GM12878 (cell line): ENCODE results near the gene ARHGAP26. TPM values are rescaled to one million over a fixed set of nuclear protein-coding genes. Genes with fewer than 3 reads are reported as not detected.

Source experiments
- ATF7 ChIP-seq: fragments of 450-650 bp; IDR thresholded peaks from 2 replicates; pipeline ENCODE4 v1.6.1; 2016; ENCODE audit warnings: low read depth, mild to moderate bottlenecking
- BCL11A ChIP-seq: IDR thresholded peaks from 2 replicates; pipeline ENCODE4 v1.6.1; 2011; ENCODE audit warnings: low read depth, low read length
- HCFC1 ChIP-seq: fragments of 150-350 bp; IDR thresholded peaks from 2 replicates; pipeline ENCODE4 v1.6.1; 2014; ENCODE audit warnings: low read length
- HDGF ChIP-seq: fragments of 450-650 bp; IDR thresholded peaks from 2 replicates; pipeline ENCODE4 v1.6.1; 2016; ENCODE audit warnings: antibody characterized with exemption
- IKZF2 ChIP-seq, 2 experiments: fragments of 450-650 bp; IDR thresholded peaks; 2 replicates each; pipeline ENCODE4 v1.6.1; 2017; ENCODE audit warnings: mild to moderate bottlenecking in 2 of 2, moderate library complexity in 2 of 2
- JUND ChIP-seq: IDR thresholded peaks from 2 replicates; pipeline ENCODE4 v1.6.1; 2012; ENCODE audit warnings: low read depth, mild to moderate bottlenecking, low read length, improper control_type of control experiment, moderate library complexity
- RCOR1 ChIP-seq: conservative IDR thresholded peaks from 2 replicates; pipeline ENCODE4 v1.6.1; 2012; ENCODE audit warnings: low read depth, low read length, improper control_type of control experiment
- TCF7 ChIP-seq: IDR thresholded peaks from 2 replicates; pipeline ENCODE4 v1.6.1; 2014; ENCODE audit warnings: antibody characterized with exemption, borderline replicate concordance
- ZNF622 ChIP-seq: fragments of 450-650 bp; IDR thresholded peaks from 2 replicates; pipeline ENCODE4 v1.6.1; 2017; ENCODE audit warnings: mild to moderate bottlenecking, inconsistent platforms
- polyA plus RNA-seq, 11 experiments: library from polyadenylated mRNA; depleted of rRNA in 4 of 11; unstranded in 6 of 11; stranded (reverse) in 5 of 11; fragments of >200 nt; fragmentation: Nextera tagmentation in 4 of 11; fragmentation: Illumina TruSeq in 1 of 11; extraction: Ambion mirVana in 4 of 11; extraction: Trizol in 1 of 11; gene quantifications; 1 replicate in 1 of 11; 2 replicates in 10 of 11; pipeline versions ENCODE4 v1.2.1 to v1.2.3, GENCODE V29; 2011 to 2016; ENCODE audit warnings: inconsistent platforms in 2 of 11, missing spikeins in 2 of 11, low read depth in 1 of 11
- total RNA-seq, 4 experiments: library from RNA; depleted of rRNA in 3 of 4; stranded (reverse); fragments of >200 nt in 3 of 4; fragmentation: Illumina TruSeq in 1 of 4; extraction: Trizol in 1 of 4; gene quantifications; 2 replicates each; pipeline versions ENCODE4 v1.2.1 to v1.2.3, GENCODE V29; 2013 to 2021
- TF ChIP-seq, protein P1 (sequence below): fragments of 450-650 bp; conservative IDR thresholded peaks from 2 replicates; pipeline ENCODE4 v1.6.1; 2017; ENCODE audit warnings: mild to moderate bottlenecking, moderate library complexity
- TF ChIP-seq, protein P2 (sequence below): fragments of 450-650 bp; IDR thresholded peaks from 2 replicates; pipeline ENCODE4 v1.6.1; 2017; ENCODE audit warnings: mild to moderate bottlenecking, low read depth, inconsistent platforms; ENCODE audit not compliant: poor library complexity, severe bottlenecking
- TF ChIP-seq, protein P3 (sequence below): fragments of 450-650 bp; IDR thresholded peaks from 2 replicates; pipeline ENCODE4 v1.6.1; 2016; ENCODE audit warnings: mild to moderate bottlenecking

Gene ARHGAP26
- total and polyA plus RNA-seq, 10 of the 15 experiments (the other 5 are each of a cell fraction or from before 2014, with no cell fraction given): 9.4 to 41.5 (median 19.3) TPM

DNA sequence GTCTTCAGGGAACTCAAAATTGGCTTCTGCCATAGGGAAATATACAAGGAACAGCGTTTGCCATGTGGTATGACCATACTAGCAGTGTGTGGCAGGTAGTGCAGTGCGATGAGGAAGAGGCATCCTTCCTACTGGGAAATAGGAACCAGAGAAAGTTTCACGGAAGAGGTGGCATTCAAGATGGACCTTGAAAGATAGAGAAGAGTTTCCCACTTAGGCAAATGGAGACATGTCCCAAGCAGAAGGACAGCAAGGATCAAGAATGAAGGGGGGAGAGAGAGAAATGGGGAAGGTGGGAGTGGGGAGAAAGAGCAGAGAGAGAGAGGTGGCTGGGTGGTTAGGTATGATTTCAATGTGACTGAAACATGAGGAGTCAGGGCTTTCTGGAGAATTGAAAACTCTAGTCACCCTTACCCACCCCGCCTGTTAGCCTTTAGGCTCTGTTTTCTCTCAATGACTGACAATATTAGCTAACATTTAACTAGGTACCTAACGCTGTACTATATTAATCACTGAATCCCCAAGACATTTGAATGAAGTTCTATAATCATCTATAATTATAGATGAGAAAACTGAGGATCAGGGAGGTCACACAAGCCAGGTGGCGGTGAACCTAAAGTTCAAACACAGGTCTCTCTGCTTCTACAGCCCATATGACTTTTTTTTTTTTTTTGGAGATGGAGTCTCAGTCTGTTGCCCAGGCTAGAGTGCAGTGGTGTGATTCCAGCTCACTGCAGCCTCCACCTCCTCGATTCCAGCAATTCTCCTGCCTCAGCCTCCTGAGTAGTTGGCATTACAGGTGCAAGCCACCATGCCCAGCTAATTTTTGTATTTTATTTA lies 462.0 kb downstream of the ARHGAP26 start (continued):
- TF ChIP-seq RCOR1: no peak
- TF ChIP-seq TCF7: no peak
- TF ChIP-seq ATF7: 0 out of 2 replicates have a peak, but pooled peaks have one; percentile 14
- TF ChIP-seq HCFC1: no peak
- TF ChIP-seq, protein P1, sequence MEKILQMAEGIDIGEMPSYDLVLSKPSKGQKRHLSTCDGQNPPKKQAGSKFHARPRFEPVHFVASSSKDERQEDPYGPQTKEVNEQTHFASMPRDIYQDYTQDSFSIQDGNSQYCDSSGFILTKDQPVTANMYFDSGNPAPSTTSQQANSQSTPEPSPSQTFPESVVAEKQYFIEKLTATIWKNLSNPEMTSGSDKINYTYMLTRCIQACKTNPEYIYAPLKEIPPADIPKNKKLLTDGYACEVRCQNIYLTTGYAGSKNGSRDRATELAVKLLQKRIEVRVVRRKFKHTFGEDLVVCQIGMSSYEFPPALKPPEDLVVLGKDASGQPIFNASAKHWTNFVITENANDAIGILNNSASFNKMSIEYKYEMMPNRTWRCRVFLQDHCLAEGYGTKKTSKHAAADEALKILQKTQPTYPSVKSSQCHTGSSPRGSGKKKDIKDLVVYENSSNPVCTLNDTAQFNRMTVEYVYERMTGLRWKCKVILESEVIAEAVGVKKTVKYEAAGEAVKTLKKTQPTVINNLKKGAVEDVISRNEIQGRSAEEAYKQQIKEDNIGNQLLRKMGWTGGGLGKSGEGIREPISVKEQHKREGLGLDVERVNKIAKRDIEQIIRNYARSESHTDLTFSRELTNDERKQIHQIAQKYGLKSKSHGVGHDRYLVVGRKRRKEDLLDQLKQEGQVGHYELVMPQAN: no peak
- 0 out of 2 replicates have a peak, but pooled peaks have one; percentile 10 for TF ChIP-seq BCL11A
- TF ChIP-seq, protein P2, sequence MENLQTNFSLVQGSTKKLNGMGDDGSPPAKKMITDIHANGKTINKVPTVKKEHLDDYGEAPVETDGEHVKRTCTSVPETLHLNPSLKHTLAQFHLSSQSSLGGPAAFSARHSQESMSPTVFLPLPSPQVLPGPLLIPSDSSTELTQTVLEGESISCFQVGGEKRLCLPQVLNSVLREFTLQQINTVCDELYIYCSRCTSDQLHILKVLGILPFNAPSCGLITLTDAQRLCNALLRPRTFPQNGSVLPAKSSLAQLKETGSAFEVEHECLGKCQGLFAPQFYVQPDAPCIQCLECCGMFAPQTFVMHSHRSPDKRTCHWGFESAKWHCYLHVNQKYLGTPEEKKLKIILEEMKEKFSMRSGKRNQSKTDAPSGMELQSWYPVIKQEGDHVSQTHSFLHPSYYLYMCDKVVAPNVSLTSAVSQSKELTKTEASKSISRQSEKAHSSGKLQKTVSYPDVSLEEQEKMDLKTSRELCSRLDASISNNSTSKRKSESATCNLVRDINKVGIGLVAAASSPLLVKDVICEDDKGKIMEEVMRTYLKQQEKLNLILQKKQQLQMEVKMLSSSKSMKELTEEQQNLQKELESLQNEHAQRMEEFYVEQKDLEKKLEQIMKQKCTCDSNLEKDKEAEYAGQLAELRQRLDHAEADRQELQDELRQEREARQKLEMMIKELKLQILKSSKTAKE: no peak
- no peak for TF ChIP-seq JUND
- TF ChIP-seq, protein P3, sequence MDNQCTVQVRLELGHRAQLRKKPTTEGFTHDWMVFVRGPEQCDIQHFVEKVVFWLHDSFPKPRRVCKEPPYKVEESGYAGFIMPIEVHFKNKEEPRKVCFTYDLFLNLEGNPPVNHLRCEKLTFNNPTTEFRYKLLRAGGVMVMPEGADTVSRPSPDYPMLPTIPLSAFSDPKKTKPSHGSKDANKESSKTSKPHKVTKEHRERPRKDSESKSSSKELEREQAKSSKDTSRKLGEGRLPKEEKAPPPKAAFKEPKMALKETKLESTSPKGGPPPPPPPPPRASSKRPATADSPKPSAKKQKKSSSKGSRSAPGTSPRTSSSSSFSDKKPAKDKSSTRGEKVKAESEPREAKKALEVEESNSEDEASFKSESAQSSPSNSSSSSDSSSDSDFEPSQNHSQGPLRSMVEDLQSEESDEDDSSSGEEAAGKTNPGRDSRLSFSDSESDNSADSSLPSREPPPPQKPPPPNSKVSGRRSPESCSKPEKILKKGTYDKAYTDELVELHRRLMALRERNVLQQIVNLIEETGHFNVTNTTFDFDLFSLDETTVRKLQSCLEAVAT: peak; percentile 69; the same call in 1 of the 2 replicates
- no peak for TF ChIP-seq ZNF622
- peak; percentile 37 to 59; a peak in 3 of 4 replicates for TF ChIP-seq IKZF2 (IDR thresholded peaks at IDR 0.05)
- TF ChIP-seq HDGF: peak; percentile 89; the same call in 1 of the 2 replicates
- TF ChIP-seq, all 136 proteins: peak for 14
